Hindlimb muscle (tissue), 1 donor: ENCODE data around the gene FANCC. TPM values are rescaled to one million over a fixed set of nuclear protein-coding genes. Genes with fewer than 3 reads are reported as not detected.
"Not testable (repeated sequence)": the region's sequence is repeated elsewhere in the genome, so short reads cannot be mapped to it uniquely, and the experiment has no call there.

ENCODE experiments used
- DNase-seq: peaks from one replicate; pipeline ENCODE4 v3.0.0-alpha.2; 2013
- polyA plus RNA-seq: library from polyadenylated mRNA; unstranded; fragments of 120-200 nt; gene quantifications from one replicate; pipeline ENCODE4 v1.2.1, GENCODE V29; 2013; ENCODE audit not compliant: insufficient read length

The FANCC gene
- polyA plus RNA-seq, 1 donor, result 17.7 TPM

DNA sequence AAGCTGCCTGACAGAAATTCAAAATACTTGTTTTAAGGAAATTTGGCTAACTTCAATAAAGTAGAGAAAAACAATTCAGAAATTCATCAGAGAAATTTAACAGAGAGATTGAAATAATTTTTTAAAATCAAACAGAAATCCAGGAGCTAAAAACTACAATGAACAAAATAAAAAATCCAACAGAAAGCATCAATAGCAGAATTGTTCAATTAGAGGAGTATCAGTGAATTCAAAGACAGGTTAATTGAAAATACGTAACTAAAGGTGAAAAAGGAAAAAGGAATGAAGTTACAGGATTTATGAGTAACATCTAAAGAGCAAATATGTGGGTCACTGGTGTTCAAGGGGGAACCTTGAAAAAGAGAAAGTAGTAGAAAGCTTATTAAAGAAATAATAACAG lies 36.8 kb downstream of the FANCC start:
- no peak for DNase-seq

GRCh38 chr9:95277509-95277908 lies 40.0 kb downstream of the FANCC start:
- DNase-seq, result no peak

DNA sequence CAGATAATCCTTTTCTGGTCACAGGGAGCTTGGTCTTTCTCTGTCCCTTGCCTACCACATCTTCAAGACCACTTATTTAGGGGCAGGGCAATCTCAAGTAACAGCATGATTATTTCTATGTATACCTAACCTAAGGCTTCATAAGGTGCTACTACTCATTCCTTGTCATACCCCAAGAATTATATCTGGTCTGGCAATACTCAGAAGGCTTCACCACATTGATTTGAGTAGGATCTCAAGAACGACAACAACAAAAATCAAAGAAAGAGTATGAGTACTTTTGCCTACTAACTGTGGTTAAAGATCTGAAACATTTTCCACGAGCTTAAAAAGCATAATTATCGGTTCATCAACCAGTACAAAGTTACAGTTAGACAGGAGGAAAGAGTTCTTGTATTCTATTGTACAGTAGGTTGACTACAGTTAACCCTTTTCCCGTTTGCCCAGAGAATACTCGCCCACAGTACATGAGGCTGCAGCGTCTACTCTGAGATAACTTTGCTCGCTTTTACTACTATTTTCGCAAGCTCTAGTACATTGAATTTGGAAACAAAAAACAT lies 41.0 kb downstream of the FANCC start:
- no peak for DNase-seq

- DNase-seq, result not testable (repeated sequence)
Measured at GRCh38 chr9:95274160-95274559, 43.3 kb downstream of the FANCC start.

- DNase-seq, result no peak
Measured at GRCh38 chr9:95273369-95274022, 44.0 kb downstream of the FANCC start.

DNA sequence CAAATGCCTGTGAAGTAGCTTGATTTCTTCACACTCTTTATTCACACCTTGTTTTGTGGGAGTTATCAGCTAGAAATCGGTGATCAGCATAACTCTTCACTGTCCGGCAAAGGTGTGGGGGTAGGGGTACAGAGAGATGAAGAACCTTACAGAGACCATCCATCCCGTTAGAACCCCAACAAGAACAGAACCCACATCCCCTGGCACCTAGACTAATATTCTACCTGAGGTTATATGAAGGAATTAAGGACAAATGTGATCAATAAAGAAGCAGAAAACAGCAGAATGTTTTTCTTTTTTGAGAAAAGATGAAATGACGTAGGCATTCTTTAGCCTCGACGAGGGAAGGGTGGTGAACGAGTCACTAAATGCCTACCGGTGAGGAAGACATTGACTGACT lies 44.7 kb downstream of the FANCC start:
- DNase-seq, result no peak

GRCh38 chr9:95270790-95271189 lies 46.7 kb downstream of the FANCC start:
- no peak for DNase-seq

GRCh38 chr9:95269803-95270773 lies 47.4 kb downstream of the FANCC start:
- not testable (repeated sequence) for DNase-seq

GRCh38 chr9:95268681-95269080 lies 48.8 kb downstream of the FANCC start:
- DNase-seq, result peak; percentile 17

- DNase-seq, result no peak
Measured at GRCh38 chr9:95266649-95267048, 50.9 kb downstream of the FANCC start.

GRCh38 chr9:95265960-95266359 lies 51.5 kb downstream of the FANCC start:
- no peak for DNase-seq

GRCh38 chr9:95264954-95265615 lies 52.4 kb downstream of the FANCC start:
- DNase-seq, result no peak

GRCh38 chr9:95261890-95262289 lies 55.6 kb downstream of the FANCC start:
- no peak for DNase-seq

GRCh38 chr9:95250462-95251221 lies 66.9 kb downstream of the FANCC start:
- peak; percentile 8 for DNase-seq

DNA sequence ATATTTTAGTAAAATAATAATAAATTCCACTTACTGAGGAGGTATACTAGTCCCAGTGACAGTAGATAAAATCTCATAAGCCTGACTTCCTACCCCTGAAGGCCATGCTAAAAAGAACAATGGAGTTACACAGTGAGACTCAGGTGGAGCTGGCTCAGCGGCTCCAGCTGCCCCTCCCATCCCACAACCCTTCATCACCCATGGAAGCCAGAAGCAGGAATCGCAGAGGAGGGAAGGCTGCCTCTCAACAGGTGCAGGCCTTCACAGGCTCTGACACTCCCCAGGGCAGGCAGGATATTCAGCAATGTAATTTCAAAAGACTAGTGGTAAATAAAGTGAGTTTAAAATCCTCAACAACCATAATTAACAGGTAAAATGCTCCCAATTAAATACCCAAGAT lies 67.5 kb downstream of the FANCC start:
- no peak for DNase-seq

DNA sequence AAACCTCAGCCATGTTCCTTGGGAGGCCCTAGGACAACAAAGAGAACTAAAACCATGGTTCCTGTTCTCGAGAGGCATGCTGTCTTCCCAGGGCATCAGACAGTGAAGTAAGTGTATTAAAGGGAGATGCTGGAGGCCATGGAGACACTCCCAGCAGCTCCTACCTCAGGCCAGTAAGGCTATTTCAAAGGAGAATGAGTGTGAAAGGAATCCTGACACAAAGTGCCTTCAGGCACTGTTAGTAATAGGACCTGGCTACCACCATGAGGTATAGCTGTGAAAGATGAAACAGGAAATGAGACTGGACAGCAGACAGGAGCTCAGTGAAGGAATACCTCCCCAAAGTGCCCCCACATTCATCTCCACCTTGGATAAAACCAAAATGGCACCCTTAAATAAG lies 71.0 kb downstream of the FANCC start:
- DNase-seq, result no peak

DNA sequence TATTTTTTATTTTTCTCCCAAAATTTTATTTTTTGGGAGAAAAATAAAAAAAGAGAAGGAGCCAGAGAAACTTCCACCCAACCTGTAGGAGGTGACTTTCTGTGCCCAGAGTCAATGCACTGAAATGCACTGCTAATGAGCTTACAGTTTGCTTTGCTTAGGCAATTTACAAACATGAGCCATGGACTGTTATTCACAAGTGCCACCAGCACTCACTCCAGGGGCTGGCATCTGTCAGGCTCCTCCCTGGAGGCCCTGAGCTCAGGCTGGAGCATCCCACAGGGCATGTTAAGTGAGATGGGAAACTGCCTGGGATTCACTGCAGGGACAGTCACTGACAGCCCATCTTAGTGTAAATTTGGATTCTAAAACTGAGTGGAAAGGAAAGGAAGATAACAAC lies 74.9 kb downstream of the FANCC start:
- no peak for DNase-seq

DNA sequence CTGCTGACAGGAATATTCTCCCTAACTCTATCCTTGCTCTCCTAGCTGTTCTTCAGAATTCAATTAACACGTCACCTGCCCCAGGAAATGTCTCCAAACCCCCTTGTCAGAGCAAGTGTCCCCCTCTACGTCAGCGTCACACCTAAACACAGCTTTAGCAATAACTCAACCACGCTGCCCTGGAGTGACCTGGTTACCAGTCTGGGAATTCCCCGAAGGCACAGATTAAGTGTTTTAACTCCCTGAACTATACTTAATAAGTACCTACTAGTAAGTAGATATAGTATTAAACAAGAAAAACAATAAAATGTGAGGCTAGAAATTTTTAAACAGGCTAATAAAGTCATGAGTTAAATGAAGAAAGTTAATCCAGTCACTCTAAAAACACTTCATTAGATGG lies 78.4 kb downstream of the FANCC start:
- DNase-seq, result no peak

GRCh38 chr9:95237336-95237735 lies 80.2 kb downstream of the FANCC start:
- DNase-seq, result no peak

DNA sequence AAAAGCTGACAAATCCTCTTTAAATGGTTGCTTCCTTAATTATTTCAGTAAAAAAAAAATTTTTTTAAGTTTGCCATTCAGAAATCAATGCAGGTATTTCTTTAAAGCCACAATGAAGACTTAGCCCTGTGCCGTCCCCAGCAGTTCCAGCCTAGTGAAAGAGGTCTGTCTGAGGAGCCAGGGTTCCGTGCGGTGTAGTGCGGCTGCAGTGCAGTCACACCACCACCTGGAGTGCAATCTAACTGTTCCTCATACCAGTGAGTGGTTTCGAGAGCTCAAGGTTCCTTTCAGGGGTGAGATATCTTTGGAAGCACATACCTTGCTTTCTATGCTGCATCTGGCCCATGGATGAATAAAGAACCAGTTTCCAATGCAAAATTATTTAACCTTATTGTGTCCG lies 87.5 kb downstream of the FANCC start:
- DNase-seq, result no peak

GRCh38 chr9:95229230-95229915 lies 88.1 kb downstream of the FANCC start:
- no peak for DNase-seq

DNA sequence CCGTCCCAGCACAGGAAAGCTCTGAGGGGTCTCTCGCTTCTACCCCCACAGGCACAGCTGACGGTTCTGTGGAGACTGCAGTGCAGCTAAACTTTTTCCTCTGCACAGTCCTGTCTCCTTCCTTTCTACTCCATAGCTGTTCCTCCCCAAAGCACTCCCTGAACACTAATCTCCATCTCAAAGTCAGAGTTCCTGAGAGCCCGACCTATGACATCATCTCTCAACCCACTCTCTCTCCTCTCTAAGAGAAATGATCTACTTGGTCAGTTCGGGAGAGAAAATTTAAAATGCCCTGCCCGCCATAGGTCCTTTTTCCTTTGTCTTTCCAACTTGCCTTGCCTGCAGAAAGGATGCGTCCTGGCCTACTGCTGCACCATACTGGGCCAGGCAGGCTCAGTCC lies 90.6 kb downstream of the FANCC start:
- DNase-seq, result no peak
